Heart right ventricle (tissue), 16 donors: ENCODE results near the gene CX3CL1. TPM values are rescaled to one million over a fixed set of nuclear protein-coding genes. Genes with fewer than 3 reads are reported as not detected.
A peak's percentile ranks its signal among the peaks of the same experiment; 100 is the strongest.

Experiments
- ATAC-seq, 8 donors: fragments of 200-7000 bp; cut with Tn5 transposase; one replicate each; pipeline ENCODE4 v1.9.1; 2020; ENCODE audit warnings: mild to moderate bottlenecking in 8 of 8, moderate library complexity in 8 of 8, moderate number of reproducible peaks in 1 of 8
- DNase-seq, 2 donors: peaks; one replicate each; pipeline ENCODE4 v3.0.0-alpha.2; 2020
- H3K27ac ChIP-seq, 10 donors: fragments of 200-600 bp; sonication (generic) in 2 of 10; one replicate each; pipeline versions ENCODE4 v1.5.0 to v1.8.0; 2020 to 2022; ENCODE audit warnings: mild to moderate bottlenecking in 3 of 10
- H3K27me3 ChIP-seq, 7 donors: fragments of 200-600 bp; one replicate each; pipeline ENCODE4 v1.8.0; 2021 to 2022; ENCODE audit warnings: mild to moderate bottlenecking in 2 of 7
- H3K36me3 ChIP-seq, 9 donors: fragments of 200-600 bp; sonication (generic) in 1 of 9; one replicate each; pipeline versions ENCODE4 v1.5.0 to v1.8.0; 2020 to 2022; ENCODE audit warnings: mild to moderate bottlenecking in 2 of 9
- H3K4me1 ChIP-seq, 9 donors: fragments of 200-600 bp; sonication (generic) in 1 of 9; one replicate each; pipeline versions ENCODE4 v1.5.0 to v1.8.0; 2020 to 2022; ENCODE audit warnings: mild to moderate bottlenecking in 4 of 9
- H3K4me3 ChIP-seq, 10 donors: fragments of 200-600 bp; sonication (generic) in 2 of 10; one replicate each; pipeline versions ENCODE4 v1.5.0 to v1.8.0; 2020 to 2022; ENCODE audit warnings: mild to moderate bottlenecking in 7 of 10, moderate library complexity in 2 of 10
- H3K9me3 ChIP-seq, 11 donors: fragments of 200-600 bp in 10 of 11; sonication (generic) in 2 of 11; one replicate each; pipeline versions ENCODE4 v1.5.0 to v1.8.0; 2013 to 2022; ENCODE audit warnings: mild to moderate bottlenecking in 2 of 11, control low read depth in 1 of 11, moderate library complexity in 1 of 11
- CTCF ChIP-seq, 9 donors: fragments of 200-600 bp; sonication (generic) in 2 of 9; IDR thresholded peaks; one replicate each; pipeline versions ENCODE4 v1.5.0 to v1.8.0; 2021 to 2022; ENCODE audit warnings: antibody characterized with exemption in 9 of 9, mild to moderate bottlenecking in 5 of 9, moderate library complexity in 1 of 9
- WGBS, 2 donors: extraction: QIAGEN DNeasy Blood & Tissue Kit; methylation state at CpG; one replicate each; pipeline ENCODE4 v1.1.7; 2013; ENCODE audit warnings: inconsistent platforms in 1 of 2; 5-methylcytosine and 5-hydroxymethylcytosine counted together
- intact Hi-C, 10 donors: fragments of 100-400 bp; cut with DNase I; formaldehyde crosslinking; loops; one replicate each; pipeline versions ENCODE4 v1.11.1 to v1.14.2; 2022
- polyA plus RNA-seq, 2 donors: library from polyadenylated mRNA; stranded (reverse); fragments of 200-250 nt; gene quantifications; one replicate each; pipeline ENCODE4 v1.2.3, GENCODE V29; 2013
- total RNA-seq, 10 donors: library from RNA; stranded (reverse); fragmentation: NEBNext Ultra II Directional in 3 of 10; extraction: Animal tissue kit (Norgen Biotek cat#: 25700) in 3 of 10; gene quantifications; one replicate each; pipeline versions ENCODE4 v1.2.1 to v1.2.4, GENCODE V29; 2021 to 2023
- donor health status: Arrhythmogenic right ventricular cardiomyopathy.
- donor health status: ischemic (EF 13 %, LVEDD 7.1; RV severe dilation, severe dysfunction).
- donor health status: healthy with polysubstance abuse.
- donor health status: DM: no; HTN: yes; CAD: no.
- donor health status: DM: no; HTN: no; CAD: no.
- donor health status: ischemic (EF 25% LVEDD 6.9; RV normal size, moderate dysfunction).
- donor health status: ischemic (EF 25% LVEDD 5.7; RV mildly dilated, moderate dysfunction).
- donor health status: healthy.
- donor health status: DM: yes; HTN: yes; CAD: no.
- donor health status: Ischemic cardiomyopathy.
- donor health status: ischemic (EF 35%, LVEDD 5.7; RV mildly dilated, moderate dysfunction).
- donor health status: nonischemic (EF 11% LVEDD 7.7; RV severe dilation, severe dysfunction).
- donor health status: DM: yes; HTN: yes; CAD: no.
- donor health status: PGD.
- donor health status: ischemic (EF 29% LVEDD 5.4; RV normal size, mild dysfunction).
- donor health status: nonischemic (EF 23%, LVEDD 6.1; RV moderate dilation, normal function).

Gene CX3CL1
- total and polyA plus RNA-seq, 12 donors = 7.8 to 46.3 (median 15.5) TPM

DNA sequence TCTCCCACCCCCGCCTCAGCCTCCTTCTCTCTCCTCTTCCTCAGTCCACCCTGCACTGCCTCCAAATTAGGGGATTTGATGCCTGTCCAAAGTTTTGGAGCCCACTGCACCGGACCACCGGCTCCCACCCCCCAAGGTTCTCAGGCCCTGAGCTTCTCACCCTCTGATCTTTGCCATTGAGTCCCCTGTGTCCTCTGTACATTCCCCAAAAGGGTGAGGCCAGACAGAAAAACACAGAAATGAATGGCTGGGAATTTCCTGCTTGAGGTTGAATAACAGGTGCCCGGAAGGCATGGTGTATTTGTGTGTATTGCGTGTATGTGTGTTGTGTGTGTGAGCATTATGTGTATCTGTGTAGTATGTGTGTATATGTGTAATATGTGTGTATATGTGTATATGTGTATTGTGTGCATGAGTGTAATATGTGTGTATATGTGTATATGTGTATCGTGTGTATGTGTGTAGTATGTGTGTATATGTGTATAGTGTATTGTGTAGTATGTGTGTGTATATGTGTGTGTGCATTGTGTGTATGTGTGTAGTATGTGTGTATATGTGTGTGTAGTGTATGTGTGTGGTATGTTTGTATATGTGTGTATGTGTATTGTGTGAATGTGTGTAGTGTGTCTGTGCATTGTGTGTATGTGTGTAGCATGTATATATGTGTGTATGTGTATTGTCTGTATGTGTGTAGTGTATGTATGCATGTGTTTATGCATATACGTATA lies 16.2 kb downstream of the CX3CL1 start:
- no peak for TF ChIP-seq CTCF (IDR thresholded peaks at IDR 0.05)
- no peaks in the 10 kb centered on the region for H3K27me3 ChIP-seq
- intact Hi-C loops = no loop called here
- H3K27ac ChIP-seq = no peak overlapping the region
- ATAC-seq = no peak
- no peak for DNase-seq
- H3K9me3 ChIP-seq = peaks cover 0 to 6% (median 0%) of the 10 kb centered on the region in 11 donors
- WGBS, 2 donors = 73 to 77% methylated on average over 7 of the region's 7 CpGs
- no peak overlapping the region for H3K4me3 ChIP-seq
- no peaks in the 10 kb centered on the region for H3K36me3 ChIP-seq
- peaks cover 4 to 74% (median 53%) of the 10 kb centered on the region in 9 donors for H3K4me1 ChIP-seq

DNA sequence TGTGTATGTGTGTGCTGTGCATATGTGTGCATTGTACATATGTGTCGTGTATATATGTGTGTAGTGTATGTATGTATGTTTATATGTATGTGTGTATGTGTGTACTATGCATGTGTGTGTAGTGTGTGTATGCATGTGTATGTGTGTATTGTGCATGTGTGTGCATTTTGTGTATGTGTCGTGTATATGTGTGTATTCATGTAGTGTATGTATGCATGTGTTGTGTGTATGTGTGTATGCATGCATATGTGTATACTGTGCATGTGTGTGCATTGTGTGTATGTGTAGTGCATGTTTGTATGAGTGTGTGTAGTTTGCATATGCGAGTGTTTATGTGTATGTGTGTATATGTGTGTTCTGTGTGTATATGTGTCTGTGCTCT lies 16.8 kb downstream of the CX3CL1 start:
- peaks cover under 1 to 69% (median 47%) of the 10 kb centered on the region in 9 donors for H3K4me1 ChIP-seq
- intact Hi-C loops = no loop called here
- ATAC-seq (no peak), DNase-seq (no peak)
- no peak for TF ChIP-seq CTCF (IDR thresholded peaks at IDR 0.05)
- no peak overlapping the region for H3K27ac ChIP-seq
- peaks cover 0 to 6% (median 0%) of the 10 kb centered on the region in 11 donors for H3K9me3 ChIP-seq
- no peaks in the 10 kb centered on the region for H3K36me3 ChIP-seq
- WGBS, 2 donors = 95 to 97% methylated on average over 3 of the region's 3 CpGs
- no peak overlapping the region for H3K4me3 ChIP-seq
- no peaks in the 10 kb centered on the region for H3K27me3 ChIP-seq

DNA sequence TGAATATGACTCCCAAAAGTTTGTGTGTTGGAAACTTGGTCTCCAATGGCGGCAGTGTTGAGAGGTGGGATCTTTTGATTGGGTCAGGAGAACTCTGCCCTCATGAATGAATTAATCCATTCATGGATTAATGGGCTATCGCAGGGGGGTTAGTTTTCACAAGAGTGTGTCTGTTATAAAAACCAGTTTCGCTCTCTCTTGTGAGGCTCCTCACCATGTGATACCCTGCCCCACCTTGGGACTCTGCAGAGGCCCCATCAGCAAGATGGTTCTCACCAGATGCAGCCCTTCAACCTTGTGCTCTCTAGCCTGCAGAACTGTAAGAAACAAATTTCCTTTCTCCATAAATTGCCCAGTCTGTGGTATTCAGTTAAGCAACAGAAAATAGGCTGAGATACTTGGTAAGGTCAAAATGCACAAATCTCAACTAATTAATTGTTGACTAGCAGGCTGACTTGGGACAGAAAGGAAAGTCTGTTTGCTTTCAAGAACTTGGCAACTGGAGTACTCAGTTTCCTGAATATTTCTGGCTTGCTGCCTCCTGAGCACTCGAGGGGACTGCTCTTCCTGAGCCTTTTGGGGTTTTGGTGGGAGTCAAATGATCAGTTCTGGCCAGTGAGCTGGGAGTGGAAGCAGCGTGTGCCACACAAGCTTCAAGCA lies 18.5 kb downstream of the CX3CL1 start:
- peak in 5 of 8 donors; percentile 30 to 62 (median 49) for ATAC-seq
- H3K36me3 ChIP-seq = no peaks in the 10 kb centered on the region
- DNase-seq = no peak
- no peak overlapping the region for H3K4me3 ChIP-seq
- peaks cover 0 to 52% (median 40%) of the 10 kb centered on the region in 9 donors for H3K4me1 ChIP-seq
- peaks cover 0 to 6% (median 0%) of the 10 kb centered on the region in 11 donors for H3K9me3 ChIP-seq
- intact Hi-C loops = no loop called here
- 61 to 63% methylated on average over 5 of the region's 5 CpGs for WGBS, 2 donors
- no peak for TF ChIP-seq CTCF (IDR thresholded peaks at IDR 0.05)
- no peaks in the 10 kb centered on the region for H3K27me3 ChIP-seq
- peak overlapping the region in 4 of 10 donors; percentile 7 to 60 (median 14) for H3K27ac ChIP-seq

- Histone ChIP-seq H3K4me1 (peaks cover 0 to 47% (median 37%) of the 10 kb centered on the region in 9 donors), H3K27me3 (no peaks in the 10 kb centered on the region), H3K4me3 (no peak overlapping the region), H3K9me3 (peaks cover 0 to 6% (median 0%) of the 10 kb centered on the region in 11 donors), H3K36me3 (no peaks in the 10 kb centered on the region), H3K27ac (peak overlapping the region in 3 of 10 donors; percentile 6 to 60 (median 7))
- TF ChIP-seq CTCF (IDR thresholded peaks at IDR 0.05) = no peak
- DNase-seq (no peak), ATAC-seq (peak in 3 of 8 donors; percentile 29 to 35 (median 35))
- intact Hi-C loops = no loop called here
- 70 to 71% methylated on average over 4 of the region's 4 CpGs for WGBS, 2 donors
These were observed 19.0 kb downstream of the CX3CL1 start for GRCh38 chr16:57391300-57391699.
